PC-9 (cell line): ENCODE data around the gene FOXC2.

Experiments
- EZH2 ChIP-seq: fragments of 200-600 bp; sonication (generic); IDR thresholded peaks from 2 replicates; pipeline ENCODE4 v1.8.0; 2017; ENCODE audit warnings: antibody characterized with exemption, low read depth
- TF ChIP-seq, protein P1 (sequence below): fragments of 200-600 bp; sonication (generic); conservative IDR thresholded peaks from 2 replicates; pipeline ENCODE4 v1.6.1; 2017; ENCODE audit warnings: mixed run types, antibody characterized with exemption, mild to moderate bottlenecking, moderate library complexity

DNA sequence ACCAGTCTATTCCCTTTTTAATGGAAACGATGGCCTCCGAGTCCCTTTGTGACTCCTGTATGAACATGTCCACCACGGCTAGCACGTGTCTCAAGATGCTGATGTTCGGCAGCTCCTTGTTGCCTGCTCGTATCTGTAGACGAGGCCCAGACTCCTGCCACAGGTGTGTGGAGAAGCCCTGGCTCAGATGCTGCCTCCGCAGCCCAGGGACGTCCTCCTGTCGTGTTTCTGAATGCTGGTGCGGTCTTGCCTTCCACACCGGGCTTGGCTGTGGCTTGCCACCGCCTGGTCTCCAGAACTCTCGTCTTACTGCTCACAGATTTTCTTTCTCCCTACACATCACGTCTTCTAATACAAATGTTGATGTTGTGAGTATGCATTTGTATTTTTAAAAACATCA lies 39.3 kb upstream of the FOXC2 start:
- TF ChIP-seq, protein P1, sequence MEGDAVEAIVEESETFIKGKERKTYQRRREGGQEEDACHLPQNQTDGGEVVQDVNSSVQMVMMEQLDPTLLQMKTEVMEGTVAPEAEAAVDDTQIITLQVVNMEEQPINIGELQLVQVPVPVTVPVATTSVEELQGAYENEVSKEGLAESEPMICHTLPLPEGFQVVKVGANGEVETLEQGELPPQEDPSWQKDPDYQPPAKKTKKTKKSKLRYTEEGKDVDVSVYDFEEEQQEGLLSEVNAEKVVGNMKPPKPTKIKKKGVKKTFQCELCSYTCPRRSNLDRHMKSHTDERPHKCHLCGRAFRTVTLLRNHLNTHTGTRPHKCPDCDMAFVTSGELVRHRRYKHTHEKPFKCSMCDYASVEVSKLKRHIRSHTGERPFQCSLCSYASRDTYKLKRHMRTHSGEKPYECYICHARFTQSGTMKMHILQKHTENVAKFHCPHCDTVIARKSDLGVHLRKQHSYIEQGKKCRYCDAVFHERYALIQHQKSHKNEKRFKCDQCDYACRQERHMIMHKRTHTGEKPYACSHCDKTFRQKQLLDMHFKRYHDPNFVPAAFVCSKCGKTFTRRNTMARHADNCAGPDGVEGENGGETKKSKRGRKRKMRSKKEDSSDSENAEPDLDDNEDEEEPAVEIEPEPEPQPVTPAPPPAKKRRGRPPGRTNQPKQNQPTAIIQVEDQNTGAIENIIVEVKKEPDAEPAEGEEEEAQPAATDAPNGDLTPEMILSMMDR, result no peak
- no peak for TF ChIP-seq EZH2
